ENCODE results near the gene RPAP3. TPM values are rescaled to one million over a fixed set of nuclear protein-coding genes. Genes with fewer than 3 reads are reported as not detected.

Gene RPAP3
- total RNA-seq, 2 experiments from 2014 or later = 21.6 to 53.9 TPM

DNA sequence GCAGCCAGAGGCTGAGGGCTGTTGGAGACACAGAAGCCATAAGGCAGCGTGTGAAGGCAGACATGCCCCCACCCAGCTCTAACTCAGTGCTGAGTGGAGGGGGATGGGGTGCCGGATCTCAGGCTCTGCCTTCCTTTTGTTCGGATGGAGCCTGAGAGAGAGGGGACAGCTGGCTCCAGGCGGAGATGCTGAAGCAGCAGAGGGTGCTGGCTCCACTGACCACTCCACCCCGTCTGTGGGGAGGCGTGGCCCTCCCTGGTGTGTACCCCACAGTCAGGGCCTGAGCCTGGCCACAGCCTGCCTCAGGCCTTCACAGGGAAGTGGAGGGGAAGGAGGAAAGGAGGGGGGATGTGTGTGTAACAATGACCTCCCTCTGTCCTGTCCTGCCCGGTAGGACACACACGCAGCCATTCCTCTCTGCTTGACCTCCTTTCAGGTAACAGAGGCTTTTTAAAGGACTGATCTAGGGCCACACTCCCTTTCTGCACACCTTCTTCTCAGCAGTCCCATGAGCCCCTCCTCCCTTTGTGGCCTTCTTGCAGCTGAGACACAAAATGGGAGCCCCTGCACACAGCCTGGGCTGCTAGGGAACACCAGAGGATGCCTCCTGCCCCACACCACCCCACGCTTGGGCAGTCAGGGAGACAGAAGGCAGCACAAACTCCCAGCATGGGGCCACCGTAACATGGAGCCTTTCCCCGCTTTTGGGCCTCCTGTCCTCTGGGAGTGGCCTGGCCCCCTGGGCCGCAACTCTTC lies 29.1 kb upstream of the RPAP3 start:
- Histone ChIP-seq H3K79me2 (ENCODE audit: insufficient read depth, low read depth, low read length) (no peaks in the 10 kb centered on the region), H2AFZ (ENCODE audit: low read length) (no peak overlapping the region), H3K27ac (ENCODE audit: low read depth, low read length, poor library complexity, severe bottlenecking) (no peak overlapping the region), H3K4me3 (ENCODE audit: low read depth, low read length, poor library complexity, severe bottlenecking) (no peak overlapping the region), H4K20me1 (ENCODE audit: insufficient read depth, low read length) (no peaks in the 10 kb centered on the region), H3K4me1 (ENCODE audit: insufficient read depth, low read length, poor library complexity, severe bottlenecking) (peaks cover 9% of the 10 kb centered on the region), H3K36me3 (ENCODE audit: insufficient read depth, low read length) (no peaks in the 10 kb centered on the region), H3K4me2 (ENCODE audit: low read length) (no peak overlapping the region), H3K9me2 (ENCODE audit: insufficient read depth, low read length) (no peaks in the 10 kb centered on the region), H3K9me3 (ENCODE audit: low read length) (no peaks in the 10 kb centered on the region)
- TF ChIP-seq CTCF (conservative IDR thresholded peaks at IDR 0.05; ENCODE audit: low read length) = no peak
- no peak for TF ChIP-seq EZH2phosphoT487 (IDR thresholded peaks at IDR 0.05; ENCODE audit: borderline replicate concordance, low read depth, low read length)
- CTCF ChIA-PET (ENCODE audit: unreplicated experiment) = no interaction called here
- POLR2A ChIA-PET = interaction anchor here (0.5 to 0.9 kb wide), 2 partner anchors 12 to 132 kb away, joined by 3 to 4 read pairs; no protein-coding TSS in a partner anchor
- BruUV-seq (replicated peaks) = no TSS peak
- no peak for DNase-seq (ENCODE audit: low spot score)
- intact Hi-C loops (cut with micrococcal nuclease; ENCODE audit: unreplicated experiment) = no loop called here

DNA sequence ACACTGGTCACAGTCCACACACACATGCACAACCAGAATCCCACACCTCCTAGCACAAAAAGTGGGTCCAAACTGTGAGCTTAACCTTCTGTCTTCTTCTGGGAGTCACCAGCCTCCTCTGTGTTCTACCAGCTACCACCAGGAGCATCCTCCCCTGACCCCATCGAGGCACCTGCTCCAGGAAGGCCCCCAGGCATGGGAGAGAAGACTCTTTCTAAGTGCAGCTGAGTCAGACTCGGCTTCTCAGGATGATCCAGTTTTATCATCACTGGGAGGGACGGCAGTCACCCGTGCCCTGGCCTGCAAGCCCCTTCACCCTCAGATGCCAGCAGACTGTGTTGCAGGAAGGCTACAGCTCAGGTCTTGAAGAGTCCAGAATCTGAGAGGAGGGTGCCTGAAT lies 27.3 kb upstream of the RPAP3 start:
- Histone ChIP-seq H3K4me3 (ENCODE audit: low read depth, low read length, poor library complexity, severe bottlenecking) (no peak overlapping the region), H3K4me1 (ENCODE audit: insufficient read depth, low read length, poor library complexity, severe bottlenecking) (no peaks in the 10 kb centered on the region), H2AFZ (ENCODE audit: low read length) (no peak overlapping the region), H3K36me3 (ENCODE audit: insufficient read depth, low read length) (no peaks in the 10 kb centered on the region), H3K27ac (ENCODE audit: low read depth, low read length, poor library complexity, severe bottlenecking) (no peak overlapping the region), H3K9me3 (ENCODE audit: low read length) (no peaks in the 10 kb centered on the region), H3K4me2 (ENCODE audit: low read length) (no peak overlapping the region), H3K79me2 (ENCODE audit: insufficient read depth, low read depth, low read length) (no peaks in the 10 kb centered on the region), H4K20me1 (ENCODE audit: insufficient read depth, low read length) (no peaks in the 10 kb centered on the region), H3K9me2 (ENCODE audit: insufficient read depth, low read length) (no peaks in the 10 kb centered on the region)
- TF ChIP-seq CTCF (conservative IDR thresholded peaks at IDR 0.05; ENCODE audit: low read length) (no peak), EZH2phosphoT487 (IDR thresholded peaks at IDR 0.05; ENCODE audit: borderline replicate concordance, low read depth, low read length) (no peak)
- BruUV-seq (replicated peaks) = no TSS peak
- CTCF ChIA-PET (ENCODE audit: unreplicated experiment) = interaction anchor here (0.6 to 3.8 kb wide), 2 partner anchors 8 to 14 kb away, joined by 3 to 12 read pairs; no protein-coding TSS in a partner anchor
- POLR2A ChIA-PET = interaction anchor here (0.8 to 3.5 kb wide), 3 partner anchors 8 to 42 kb away, joined by 3 to 24 read pairs (median 4); no protein-coding TSS in a partner anchor
- DNase-seq (ENCODE audit: low spot score) = no peak
- intact Hi-C loops (cut with micrococcal nuclease; ENCODE audit: unreplicated experiment) = no loop called here

- H3K9me3 ChIP-seq (ENCODE audit: low read length) = no peaks in the 10 kb centered on the region
- no peak for DNase-seq (ENCODE audit: low spot score)
- H3K4me2 ChIP-seq (ENCODE audit: low read length) = no peak overlapping the region
- ChIA-PET POLR2A (interaction anchor here (1.5 to 3.5 kb wide), 2 partner anchors 8 to 43 kb away, joined by 3 to 24 read pairs; no protein-coding TSS in a partner anchor), CTCF (ENCODE audit: unreplicated experiment) (interaction anchor here (0.6 to 3.8 kb wide), 4 partner anchors 9 to 386 kb away, joined by 3 to 12 read pairs (median 4); no protein-coding TSS in a partner anchor)
- H3K27ac ChIP-seq (ENCODE audit: low read depth, low read length, poor library complexity, severe bottlenecking) = no peak overlapping the region
- H3K4me1 ChIP-seq (ENCODE audit: insufficient read depth, low read length, poor library complexity, severe bottlenecking) = no peaks in the 10 kb centered on the region
- no peaks in the 10 kb centered on the region for H3K79me2 ChIP-seq (ENCODE audit: insufficient read depth, low read depth, low read length)
- H2AFZ ChIP-seq (ENCODE audit: low read length) = no peak overlapping the region
- no peaks in the 10 kb centered on the region for H3K9me2 ChIP-seq (ENCODE audit: insufficient read depth, low read length)
- H4K20me1 ChIP-seq (ENCODE audit: insufficient read depth, low read length) = no peaks in the 10 kb centered on the region
- no TSS peak for BruUV-seq (replicated peaks)
- intact Hi-C loops (cut with micrococcal nuclease; ENCODE audit: unreplicated experiment) = no loop called here
- H3K4me3 ChIP-seq (ENCODE audit: low read depth, low read length, poor library complexity, severe bottlenecking) = no peak overlapping the region
- H3K36me3 ChIP-seq (ENCODE audit: insufficient read depth, low read length) = no peaks in the 10 kb centered on the region
- no peak for TF ChIP-seq CTCF (conservative IDR thresholded peaks at IDR 0.05; ENCODE audit: low read length)
- TF ChIP-seq EZH2phosphoT487 (IDR thresholded peaks at IDR 0.05; ENCODE audit: borderline replicate concordance, low read depth, low read length) = no peak
Measured at GRCh38 chr12:47732504-47732903, 26.7 kb upstream of the RPAP3 start.
